ENCODE data around the gene KISS1.

KISS1 gene

DNA sequence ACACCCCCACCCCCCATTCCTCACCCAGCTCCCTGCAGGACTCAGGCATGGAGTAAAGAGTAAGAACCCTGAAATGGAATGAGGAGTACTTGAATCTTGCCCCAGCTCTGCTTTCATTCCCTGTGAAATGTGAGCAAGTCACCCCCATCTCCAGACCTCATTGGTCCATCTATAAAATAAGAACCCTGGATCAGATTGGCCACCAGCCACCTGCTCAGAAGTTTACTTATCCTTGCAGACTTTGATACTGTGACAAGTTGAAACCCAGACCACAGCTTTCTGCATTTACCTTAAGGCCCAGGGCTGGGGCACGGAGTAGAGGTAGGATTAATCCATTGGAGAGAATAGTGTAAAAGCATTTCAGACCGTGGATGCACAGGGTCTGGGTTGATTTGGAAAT is 2.2 kb downstream of the KISS1 start:
- FAIRE-seq (no peak), DNase-seq (ENCODE audit: insufficient read length, low spot score) (no peak)

DNA sequence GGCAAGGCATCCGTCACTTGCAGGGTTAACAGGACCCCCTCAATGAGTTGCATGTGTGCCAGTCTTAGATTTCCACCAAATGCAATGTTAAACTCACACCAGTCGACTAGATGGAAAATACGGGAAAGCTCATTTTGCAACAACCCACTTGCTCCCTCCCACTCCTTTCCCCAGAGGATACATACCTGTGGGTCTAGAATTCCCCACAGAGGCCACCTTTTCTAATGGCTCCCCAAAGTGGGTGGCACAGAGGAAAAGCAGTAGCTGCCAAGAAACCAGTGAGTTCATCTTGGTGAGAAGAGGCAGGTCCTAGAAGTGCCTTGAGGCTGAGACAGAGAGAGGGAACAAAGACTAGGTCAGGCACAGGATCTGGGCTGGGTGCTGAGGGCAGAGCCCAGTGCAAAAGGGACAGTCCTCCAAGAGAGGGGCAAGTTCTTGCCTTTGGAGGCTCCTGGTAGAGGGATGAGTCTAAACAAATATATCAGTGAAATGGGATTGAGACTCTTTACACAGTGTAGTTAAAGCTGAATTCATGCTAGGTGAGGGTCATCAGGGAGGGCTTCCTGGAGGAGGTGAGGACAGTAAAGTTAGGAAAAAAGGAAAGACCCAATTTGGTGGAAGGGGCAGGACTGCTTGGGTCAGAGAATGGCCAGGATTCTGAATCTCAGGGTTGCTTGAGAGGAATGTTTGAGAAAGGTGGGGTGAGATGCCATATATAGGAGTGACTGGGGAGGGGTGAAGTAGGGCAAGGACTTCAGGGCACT is 3.5 kb downstream of the KISS1 start:
- DNase-seq (ENCODE audit: insufficient read length, low spot score) = no peak
- no peak for FAIRE-seq

DNA sequence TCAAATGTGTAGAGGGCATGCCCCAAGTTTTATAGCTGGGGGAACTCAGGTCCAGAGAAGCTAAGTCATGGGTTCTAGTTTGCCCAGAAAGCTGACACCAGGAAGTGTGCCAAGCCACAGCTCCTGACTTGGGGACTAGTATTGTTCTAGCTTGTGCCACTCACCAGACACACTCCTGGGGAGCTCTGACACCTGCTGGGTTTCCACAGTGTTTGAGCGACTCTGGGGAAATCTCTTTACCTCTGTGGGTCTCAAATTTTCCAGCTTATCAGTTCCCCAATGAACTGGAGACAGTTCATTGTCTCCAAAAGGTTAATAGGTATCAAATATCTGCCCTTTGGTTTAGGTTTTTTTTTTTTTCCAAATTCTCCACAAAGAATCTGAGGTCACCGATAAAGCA is 4.2 kb downstream of the KISS1 start:
- FAIRE-seq = no peak
- DNase-seq (ENCODE audit: insufficient read length, low spot score) = no peak

DNA sequence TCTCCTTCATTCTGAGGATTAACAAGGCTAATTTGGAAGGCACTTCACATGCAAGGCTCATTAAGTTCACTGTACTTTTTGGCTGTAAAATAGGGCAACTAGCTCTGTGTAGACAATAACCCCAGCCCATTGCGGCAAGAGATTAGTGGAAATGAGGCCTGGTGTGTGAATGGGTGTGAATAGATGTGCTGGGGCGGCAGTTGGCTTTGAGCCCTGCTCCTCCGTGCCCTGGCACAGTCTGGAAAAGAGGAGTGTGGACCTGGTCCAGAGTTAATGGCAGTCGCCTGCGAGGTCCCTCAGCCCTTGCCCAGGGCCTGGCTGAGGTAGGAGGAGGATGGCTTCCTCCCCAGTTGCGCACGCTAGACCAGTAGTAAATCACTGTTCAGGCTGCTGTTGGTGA is 4.8 kb downstream of the KISS1 start:
- DNase-seq (ENCODE audit: insufficient read length, low spot score) (no peak), FAIRE-seq (no peak)

DNA sequence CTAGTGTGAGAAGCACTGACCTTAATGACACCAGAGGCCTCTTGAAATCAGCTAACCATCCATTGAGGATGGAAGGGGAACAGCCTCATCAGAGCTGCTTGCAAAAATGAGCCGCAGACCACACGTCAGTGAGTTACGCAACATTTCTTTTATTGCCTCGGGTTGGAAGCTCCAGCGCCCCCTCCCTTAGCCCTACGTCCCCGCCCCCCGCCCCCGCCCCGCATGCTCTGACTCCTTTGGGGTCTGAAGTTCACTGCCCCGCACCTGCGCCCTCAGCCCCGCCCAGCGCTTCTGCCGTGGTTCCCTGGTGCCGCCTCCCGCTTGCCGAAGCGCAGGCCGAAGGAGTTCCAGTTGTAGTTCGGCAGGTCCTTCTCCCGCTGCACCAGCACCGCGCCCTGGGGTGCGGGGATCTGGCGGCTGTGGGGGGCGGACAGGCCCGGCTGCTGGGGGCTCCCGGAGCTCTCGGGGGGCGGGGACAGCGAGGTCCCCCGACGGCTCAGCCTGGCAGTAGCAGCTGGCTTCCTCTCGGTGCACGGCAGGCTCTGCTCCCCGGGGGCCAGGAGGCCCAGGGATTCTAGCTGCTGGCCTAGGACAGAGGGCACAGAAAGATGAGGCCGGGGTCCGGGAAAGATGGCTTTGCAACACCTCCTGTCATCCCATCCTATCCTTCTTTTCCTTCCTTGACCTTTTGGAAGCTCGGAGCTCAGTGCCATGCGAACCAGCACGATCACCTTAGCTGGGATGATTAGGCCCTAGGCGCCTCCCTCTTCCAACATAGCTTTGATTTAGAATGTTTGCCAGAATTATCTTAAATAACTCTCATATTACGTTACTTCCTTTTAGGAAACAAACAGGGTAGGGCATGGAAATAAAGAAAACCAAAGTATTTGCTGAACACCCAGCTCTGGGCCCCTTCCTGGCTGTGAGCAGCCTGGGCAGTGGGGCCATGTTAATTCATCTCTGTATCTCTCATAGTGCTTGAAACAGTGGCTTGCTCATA is 5.8 kb downstream of the KISS1 start:
- no peak for FAIRE-seq
- DNase-seq (ENCODE audit: insufficient read length, low spot score) = no peak

DNA sequence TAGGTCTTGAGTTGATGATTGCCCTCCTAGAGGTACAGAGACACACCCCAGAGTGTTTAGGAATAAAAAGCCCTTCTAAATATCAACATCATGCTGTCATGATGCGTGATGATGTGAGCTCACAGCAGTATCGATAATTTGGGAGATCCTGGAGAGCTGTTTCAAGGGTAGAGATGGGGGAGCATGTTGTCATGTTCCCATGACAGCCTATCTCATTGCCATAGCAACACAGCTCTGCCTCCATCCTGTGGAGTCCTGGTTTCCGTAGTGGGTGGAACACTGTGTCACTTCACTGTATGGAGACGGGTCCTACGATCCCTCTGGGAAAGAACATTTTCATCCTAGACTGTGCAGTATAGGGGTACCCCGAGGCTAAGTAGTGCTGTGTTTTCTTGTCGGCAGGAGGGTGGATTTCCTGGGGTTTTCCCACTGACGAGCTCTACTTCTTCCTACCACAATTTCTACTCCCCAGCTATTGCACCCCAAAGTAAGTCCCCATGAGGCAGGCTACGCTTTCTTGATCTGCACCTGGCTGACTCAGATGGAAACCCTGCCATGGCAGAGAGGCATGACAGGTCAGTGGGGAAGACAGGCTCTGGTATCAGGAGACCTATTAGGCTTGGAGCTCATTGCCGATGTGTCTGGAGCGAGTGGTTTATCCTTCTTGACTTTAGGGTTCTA is 7.2 kb downstream of the KISS1 start:
- DNase-seq (ENCODE audit: insufficient read length, low spot score) (no peak), FAIRE-seq (no peak)

DNA sequence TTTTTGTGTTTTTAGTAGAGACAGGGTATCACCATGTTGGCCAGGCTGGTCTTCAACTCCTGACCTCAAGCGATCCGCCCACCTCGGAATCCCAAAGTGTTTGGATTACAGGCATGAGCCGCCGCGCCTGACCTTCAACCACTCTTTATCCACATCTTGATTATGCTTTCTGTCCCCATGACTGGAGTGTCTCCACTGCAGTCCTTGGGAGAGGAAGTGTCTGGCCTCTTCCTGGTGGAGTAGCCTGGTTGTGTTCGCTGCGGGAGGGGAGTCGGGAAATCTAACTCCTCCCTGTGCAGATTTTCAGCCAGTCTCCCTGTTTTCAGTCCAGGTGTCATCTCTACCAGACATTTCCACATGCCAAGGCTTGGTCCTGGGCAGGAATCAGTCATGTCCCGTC is 9.7 kb downstream of the KISS1 start:
- DNase-seq (ENCODE audit: insufficient read length, low spot score) (no peak), FAIRE-seq (no peak)

DNA sequence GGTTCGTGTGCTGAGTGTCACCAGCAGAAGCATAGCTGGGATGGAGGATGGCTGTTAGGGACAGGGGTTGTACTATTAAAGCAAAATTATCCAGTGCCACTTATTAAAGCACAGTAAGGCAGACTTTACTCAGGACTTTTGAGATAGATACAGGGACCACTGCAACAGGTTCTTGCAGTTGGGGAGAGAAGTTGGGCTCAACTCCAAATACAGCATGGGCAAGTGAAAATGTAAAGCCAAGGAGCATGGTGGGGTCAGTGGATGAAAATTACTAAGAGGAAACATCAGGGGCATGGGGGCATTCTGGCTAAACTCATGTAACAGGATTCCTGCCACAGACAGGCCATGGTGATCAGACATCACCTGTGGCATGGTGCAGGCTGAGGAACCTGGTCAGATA is 15.2 kb downstream of the KISS1 start:
- DNase-seq (ENCODE audit: insufficient read length, low spot score) = no peak
- no peak for FAIRE-seq

DNA sequence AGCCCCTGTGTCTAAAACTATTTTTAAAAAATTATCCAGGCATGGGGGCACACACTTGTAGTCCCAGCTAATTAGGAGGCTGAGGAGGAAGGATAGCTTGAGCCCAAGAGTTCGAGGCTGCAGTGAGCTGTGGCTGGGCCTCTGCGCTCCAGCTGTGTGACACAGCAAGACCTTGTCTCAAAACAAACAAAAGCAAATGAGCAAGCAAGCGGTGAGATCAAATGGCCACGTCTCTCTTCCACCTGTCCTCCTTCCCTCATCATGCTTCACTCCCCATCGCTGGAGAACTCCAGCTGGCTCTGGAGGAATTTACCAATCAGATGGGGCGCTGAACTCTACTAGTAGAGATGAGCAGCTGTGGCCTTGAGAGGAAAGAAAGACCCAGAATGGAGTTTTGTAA is 16.2 kb downstream of the KISS1 start:
- FAIRE-seq (no peak), DNase-seq (ENCODE audit: insufficient read length, low spot score) (no peak)

DNA sequence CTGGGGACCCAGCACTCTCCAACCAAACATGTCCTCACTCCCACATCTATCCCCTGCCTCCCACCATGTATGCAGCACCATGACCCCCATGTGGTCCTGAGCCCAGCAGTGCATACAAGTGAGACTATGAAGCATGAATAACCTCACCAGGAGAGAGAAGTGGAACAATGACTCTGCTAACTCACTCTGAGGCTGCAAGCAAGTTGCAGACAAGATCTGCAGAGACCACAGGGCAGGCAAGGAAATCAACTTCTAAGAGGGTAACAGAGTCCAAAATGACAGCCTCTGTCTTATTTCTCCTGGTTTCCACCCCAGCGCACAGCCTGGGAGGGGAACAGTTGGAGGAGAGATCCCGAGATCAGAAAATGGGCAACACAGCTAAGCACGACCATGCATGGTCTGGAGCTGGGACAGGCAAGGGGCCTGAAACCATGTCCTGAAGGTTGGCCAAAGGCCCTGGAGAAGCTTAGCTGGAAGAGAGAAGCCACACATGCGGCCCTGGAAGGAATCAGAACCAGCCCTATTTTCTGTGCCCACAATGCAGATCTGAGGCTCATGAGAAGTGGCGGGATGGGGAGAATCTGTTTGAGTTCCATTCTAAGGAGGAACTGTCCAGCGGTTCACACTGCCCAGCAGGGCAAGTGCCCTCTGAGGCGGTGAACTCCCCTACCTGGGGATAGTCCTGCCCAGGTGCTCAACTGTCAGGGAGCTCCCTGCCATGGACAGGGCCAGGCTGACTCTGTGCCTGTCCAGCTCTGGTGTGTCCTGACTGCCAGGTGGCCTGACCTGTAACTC is 17.6 kb downstream of the KISS1 start:
- FAIRE-seq = no peak
- DNase-seq (ENCODE audit: insufficient read length, low spot score) = no peak

DNA sequence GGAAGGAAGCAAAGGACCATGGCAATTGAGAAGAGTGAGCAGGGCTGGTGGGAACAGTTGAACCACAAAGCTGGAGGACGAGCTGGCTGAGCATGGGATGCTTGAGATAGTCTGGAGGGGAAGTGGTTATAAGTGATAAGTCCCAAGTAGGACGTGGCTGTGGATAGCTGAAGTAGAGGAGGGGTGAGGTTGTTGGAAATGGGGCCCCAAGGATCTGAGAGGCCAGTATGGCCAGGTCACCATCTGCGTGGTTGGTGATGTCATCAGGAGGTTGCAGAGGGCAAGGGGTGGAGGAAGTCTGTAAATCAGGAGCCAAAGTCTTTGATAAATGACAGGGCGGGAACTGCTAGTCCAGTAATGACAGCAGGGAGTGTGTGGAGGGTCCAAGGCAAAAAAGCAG is 19.2 kb downstream of the KISS1 start:
- DNase-seq (ENCODE audit: insufficient read length, low spot score) = no peak
- peak; percentile 51 for FAIRE-seq

DNA sequence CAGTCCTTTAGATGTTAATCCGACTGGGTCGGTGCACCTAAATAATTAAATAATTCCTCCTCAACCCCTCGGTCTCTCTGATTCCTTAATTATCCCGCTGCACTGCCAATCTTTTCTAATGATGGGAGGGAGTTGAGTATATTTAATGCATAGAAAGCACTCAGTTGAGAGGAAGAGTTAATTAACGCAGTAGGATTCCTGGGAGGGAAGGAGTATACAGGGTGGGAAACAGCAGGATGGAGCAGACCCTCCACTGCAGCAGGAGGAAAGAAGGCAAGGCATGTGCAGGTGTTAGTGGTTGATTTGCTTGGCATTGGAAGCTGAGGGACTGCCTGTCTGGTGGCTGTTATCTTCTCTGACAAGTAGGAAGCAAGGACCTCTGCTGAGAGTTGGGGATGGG is 20.2 kb downstream of the KISS1 start:
- FAIRE-seq (no peak), DNase-seq (ENCODE audit: insufficient read length, low spot score) (no peak)

DNA sequence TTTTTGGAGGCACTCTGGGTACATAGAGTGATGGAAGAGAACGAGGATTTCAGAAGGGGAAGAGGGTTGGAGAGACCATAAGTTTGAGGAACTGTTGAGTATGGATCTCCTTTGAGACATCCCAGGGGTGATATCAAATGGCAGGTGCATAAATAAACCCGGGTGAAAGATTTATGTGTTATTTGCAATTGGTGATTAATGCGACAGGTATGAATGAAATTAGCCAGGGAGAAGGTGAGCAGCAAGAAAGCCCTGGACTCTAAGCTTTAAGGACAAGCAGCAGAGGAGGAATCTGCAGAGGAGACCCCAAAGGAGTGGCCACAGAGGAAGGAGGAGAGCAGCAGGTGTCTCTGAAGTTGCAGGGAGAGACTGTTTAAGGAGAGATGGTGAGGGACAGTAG is 21.3 kb downstream of the KISS1 start:
- no peak for FAIRE-seq
- DNase-seq (ENCODE audit: insufficient read length, low spot score) = no peak

DNA sequence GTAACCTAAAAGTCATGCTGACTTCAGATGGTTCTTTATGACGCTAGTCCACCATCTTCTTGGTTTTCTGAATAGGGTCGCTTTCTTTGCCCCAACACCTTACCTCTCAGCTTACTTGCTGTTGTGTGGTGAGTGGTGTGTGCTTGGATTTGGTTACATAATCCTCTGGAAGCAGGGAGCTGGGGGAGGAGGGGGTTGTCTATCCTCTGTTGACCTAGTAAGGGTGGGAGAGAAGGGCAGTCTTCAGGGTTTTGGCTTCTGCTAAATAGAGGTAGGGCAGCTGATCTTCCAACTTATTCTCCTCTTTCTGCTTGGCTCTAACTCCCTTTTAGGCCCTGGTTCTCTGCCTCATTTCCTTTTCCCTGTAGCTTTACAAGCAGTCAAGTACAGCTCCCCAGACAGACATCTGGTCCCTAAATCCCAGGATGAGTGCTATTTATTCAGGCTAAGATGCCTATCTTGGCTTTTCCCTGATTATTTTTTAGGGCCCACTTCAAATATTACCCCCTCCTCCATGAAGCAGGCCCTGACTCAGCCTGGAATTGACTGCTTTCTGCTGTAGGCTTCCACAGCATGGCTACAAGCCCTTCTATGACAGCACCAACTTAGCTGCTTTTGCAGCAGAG is 23.8 kb downstream of the KISS1 start:
- FAIRE-seq (no peak), DNase-seq (ENCODE audit: insufficient read length, low spot score) (no peak)

DNA sequence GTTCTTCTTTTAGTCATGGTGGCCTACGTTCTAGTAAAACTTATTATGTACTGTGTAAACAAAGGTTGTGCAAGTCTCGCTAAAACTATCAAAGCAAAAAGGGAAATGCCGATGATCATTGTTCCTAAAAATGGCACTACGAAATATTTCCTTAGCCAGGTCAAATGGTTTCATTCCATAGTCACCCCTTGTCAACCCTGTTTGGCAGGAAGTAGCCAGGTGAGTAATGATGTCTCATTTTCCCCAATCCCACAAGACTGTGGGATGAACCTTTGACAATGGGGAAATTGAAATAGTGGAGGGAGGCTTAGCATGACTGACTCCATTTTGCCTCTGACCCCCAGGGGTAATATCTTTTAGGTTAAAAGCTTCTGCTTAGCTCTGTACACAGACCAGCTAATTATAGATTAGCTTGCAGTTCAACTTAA is 24.5 kb downstream of the KISS1 start:
- FAIRE-seq (peak; percentile 26), DNase-seq (ENCODE audit: insufficient read length, low spot score) (no peak)

DNA sequence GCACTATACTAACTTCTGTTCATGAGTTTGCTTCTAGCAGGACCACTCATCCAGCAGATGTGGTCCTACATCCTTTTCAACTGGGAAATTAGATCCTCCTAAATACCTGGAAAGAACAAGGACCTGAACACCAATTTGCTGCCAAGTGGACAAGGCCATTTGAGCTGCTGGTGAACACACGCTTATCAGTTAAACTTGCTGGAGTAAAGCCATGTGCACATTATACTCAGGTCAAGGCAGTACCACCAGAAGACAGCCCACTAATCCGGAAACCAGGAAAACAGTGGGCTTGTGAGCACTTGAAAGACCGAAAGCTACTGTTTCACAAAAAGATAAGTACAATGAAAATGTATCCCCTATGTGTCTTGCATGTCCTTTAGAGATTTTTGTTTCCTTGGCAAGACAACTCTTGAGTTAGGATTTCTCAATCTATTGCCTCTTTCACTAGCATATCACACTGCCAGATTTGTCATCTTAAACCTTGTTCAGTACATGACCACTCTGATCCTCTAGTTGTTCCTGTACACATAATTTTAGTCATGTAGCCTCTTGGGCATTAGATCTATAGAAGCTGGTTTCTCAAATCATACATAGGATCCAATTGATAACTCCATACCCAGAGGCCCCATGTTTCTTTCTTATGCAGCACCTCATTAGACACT is 25.7 kb downstream of the KISS1 start:
- DNase-seq (ENCODE audit: insufficient read length, low spot score) (no peak), FAIRE-seq (peak; percentile 48)

DNA sequence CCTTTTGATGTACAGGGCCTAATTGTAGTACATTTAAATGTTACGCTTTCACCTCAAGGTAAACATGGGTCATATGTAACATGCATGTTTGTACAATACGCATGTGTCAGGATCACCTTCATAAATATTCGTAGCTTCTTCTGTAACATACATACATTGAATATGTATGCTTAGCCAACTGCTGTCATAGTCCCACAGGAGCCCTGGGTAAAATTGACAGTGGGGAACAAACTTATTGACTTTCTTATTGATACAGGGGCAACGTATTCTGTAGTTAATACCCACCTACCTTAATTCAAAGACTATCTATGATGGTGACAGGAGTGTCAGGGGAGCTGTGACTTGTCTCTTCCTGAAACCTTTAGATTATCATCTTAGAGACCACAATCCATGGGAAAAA is 26.4 kb downstream of the KISS1 start:
- DNase-seq (ENCODE audit: insufficient read length, low spot score) (no peak), FAIRE-seq (peak; percentile 49)

DNA sequence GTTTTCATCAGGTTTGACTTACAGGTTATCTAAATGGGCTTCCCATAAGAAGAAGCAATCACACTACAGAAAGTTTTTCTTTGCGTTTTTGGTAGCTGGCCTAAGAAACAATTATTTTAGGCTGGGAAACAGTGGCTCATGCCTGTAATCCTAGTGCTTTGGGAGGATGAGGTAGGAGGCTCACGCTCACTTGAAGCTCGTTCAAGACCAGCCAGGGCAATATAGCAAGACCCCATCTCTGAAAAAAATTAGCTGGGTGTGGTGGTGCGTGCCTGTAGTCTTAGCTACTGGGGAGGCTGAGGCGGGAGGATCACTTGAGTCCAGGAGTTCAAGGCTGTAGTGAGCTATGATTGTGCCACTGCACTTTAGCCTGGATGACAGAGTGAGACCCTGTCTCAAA is 28.6 kb downstream of the KISS1 start:
- no peak for DNase-seq (ENCODE audit: insufficient read length, low spot score)
- no peak for FAIRE-seq

DNA sequence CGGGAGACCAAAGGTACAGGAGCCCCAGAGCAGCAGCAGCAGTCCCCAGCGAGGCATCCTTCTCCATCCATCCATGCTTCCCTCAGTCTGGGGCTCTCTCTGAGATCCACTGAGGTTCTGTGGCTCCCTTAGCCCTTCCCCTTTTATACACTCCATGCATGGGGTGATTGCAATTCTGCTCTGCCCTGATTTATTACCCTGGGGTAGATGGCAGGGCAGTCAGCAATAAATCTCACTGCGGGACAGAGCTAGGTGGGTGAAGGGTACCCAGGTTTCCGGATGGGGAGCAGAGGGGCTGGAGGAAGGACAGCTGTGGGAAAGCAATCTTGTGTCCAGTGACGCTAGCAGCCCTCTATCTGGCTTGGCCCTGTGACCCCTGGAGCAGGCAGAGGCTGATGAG is 30.1 kb downstream of the KISS1 start, which contains the start of gene REN:
Gene REN, minus strand, starts transcription at position 119 of the 400 bp plus-strand sequence. Its CDS starts 44 bp downstream, at position 75.
- no peak for FAIRE-seq

More for the DNA sequence above, 30.1 kb downstream of the KISS1 start, which contains the start of gene REN:
- no peak for DNase-seq (ENCODE audit: insufficient read length, low spot score)

All from HTR-8/SVneo (cell line).